HEK293T (cell line): ENCODE results near the gene SH3RF1.

Source experiments
- ARNT ChIP-seq: fragments of 450-650 bp; IDR thresholded peaks from 2 replicates; pipeline ENCODE4 v1.6.1; 2017; ENCODE audit warnings: mild to moderate bottlenecking
- BHLHE40 ChIP-seq: fragments of 450-650 bp; IDR thresholded peaks from 2 replicates; pipeline ENCODE4 v1.6.1; 2016; ENCODE audit warnings: mild to moderate bottlenecking, moderate library complexity, borderline replicate concordance
- ELF4 ChIP-seq: fragments of 450-650 bp; IDR thresholded peaks from 2 replicates; pipeline ENCODE4 v1.6.1; 2017; ENCODE audit warnings: antibody characterized with exemption
- TARDBP ChIP-seq: fragments of 450-650 bp; IDR thresholded peaks from 2 replicates; pipeline ENCODE4 v1.6.1; 2016
- TF ChIP-seq, protein P1 (sequence below): fragments of 450-650 bp; IDR thresholded peaks from 2 replicates; pipeline ENCODE4 v1.6.1; 2016

DNA sequence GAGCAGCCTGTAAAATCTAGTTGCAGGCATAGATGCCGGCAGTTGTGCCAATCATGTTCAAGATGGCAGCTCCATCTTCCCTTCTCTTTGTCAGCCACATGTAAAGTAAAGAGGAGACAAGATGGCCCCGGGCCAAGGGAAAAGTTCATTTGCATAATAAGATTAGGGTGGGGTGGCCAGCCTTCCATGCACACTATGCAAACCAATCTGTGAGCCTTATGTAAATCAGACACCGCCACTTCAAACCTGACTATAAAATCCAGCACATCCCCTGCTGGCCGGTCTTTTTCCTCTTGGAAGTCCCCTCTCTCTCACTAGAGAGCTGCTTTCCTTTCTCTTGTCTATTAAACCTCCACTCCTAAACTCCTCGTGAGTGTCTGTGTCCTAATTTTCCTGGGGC, 181.8 kb downstream of the SH3RF1 start:
- TF ChIP-seq TARDBP (no peak), BHLHE40 (no peak), ELF4 (no peak), ARNT (no peak)
- TF ChIP-seq, protein P1, sequence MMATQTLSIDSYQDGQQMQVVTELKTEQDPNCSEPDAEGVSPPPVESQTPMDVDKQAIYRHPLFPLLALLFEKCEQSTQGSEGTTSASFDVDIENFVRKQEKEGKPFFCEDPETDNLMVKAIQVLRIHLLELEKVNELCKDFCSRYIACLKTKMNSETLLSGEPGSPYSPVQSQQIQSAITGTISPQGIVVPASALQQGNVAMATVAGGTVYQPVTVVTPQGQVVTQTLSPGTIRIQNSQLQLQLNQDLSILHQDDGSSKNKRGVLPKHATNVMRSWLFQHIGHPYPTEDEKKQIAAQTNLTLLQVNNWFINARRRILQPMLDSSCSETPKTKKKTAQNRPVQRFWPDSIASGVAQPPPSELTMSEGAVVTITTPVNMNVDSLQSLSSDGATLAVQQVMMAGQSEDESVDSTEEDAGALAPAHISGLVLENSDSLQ = no peak
